Chondrocyte (in vitro differentiated cells): ENCODE data around the gene CRYBG3. TPM values are rescaled to one million over a fixed set of nuclear protein-coding genes. Genes with fewer than 3 reads are reported as not detected.

Source experiments
- DNase-seq: peaks from one replicate; pipeline ENCODE4 v3.0.0; 2021; ENCODE audit warnings: mixed read lengths, low spot score
- H3K27ac Mint-ChIP-seq: one replicate; pipeline ENCODE4 v1.8.0; 2021; ENCODE audit warnings: mild to moderate bottlenecking, moderate library complexity, mixed read lengths; ENCODE audit not compliant: unreplicated experiment
- H3K27me3 Mint-ChIP-seq: 2 replicates; pipeline ENCODE4 v1.8.0; 2021; ENCODE audit warnings: low read depth, mixed read lengths
- H3K36me3 Mint-ChIP-seq: 2 replicates; pipeline ENCODE4 v1.8.0; 2021; ENCODE audit warnings: low read depth, mixed read lengths
- H3K4me1 Mint-ChIP-seq: 2 replicates; pipeline ENCODE4 v1.8.0; 2021; ENCODE audit warnings: low read depth, mild to moderate bottlenecking, mixed read lengths
- H3K4me3 Mint-ChIP-seq: one replicate; pipeline ENCODE4 v1.8.0; 2021; ENCODE audit warnings: mild to moderate bottlenecking, moderate library complexity, mixed read lengths; ENCODE audit not compliant: unreplicated experiment
- H3K9me3 Mint-ChIP-seq: 2 replicates; pipeline ENCODE4 v1.8.0; 2021; ENCODE audit warnings: low read depth, mixed read lengths
- CTCF ChIP-seq: fragments of 200-600 bp; sonication (generic); IDR thresholded peaks from 2 replicates; pipeline ENCODE4 v1.5.0; 2021; ENCODE audit warnings: antibody characterized with exemption, mild to moderate bottlenecking, moderate library complexity
- long read RNA-seq: library from polyadenylated mRNA; stranded (forward); transcript quantifications from one replicate; pipeline ENCODE4 v2.0.0, GENCODE V29; 2021
- total RNA-seq: library from RNA; stranded (reverse); gene quantifications from 3 replicates; pipeline ENCODE4 v1.2.1, GENCODE V29; 2021

CRYBG3 gene
- 15.5 to 17.7 TPM (median 15.6 TPM) in 3 replicates for total RNA-seq
- long read RNA-seq, partial matches to known transcripts: 9 of 11 reads
- long read RNA-seq, other reads (novel, unspliced or antisense): 2 of 11 reads

DNA sequence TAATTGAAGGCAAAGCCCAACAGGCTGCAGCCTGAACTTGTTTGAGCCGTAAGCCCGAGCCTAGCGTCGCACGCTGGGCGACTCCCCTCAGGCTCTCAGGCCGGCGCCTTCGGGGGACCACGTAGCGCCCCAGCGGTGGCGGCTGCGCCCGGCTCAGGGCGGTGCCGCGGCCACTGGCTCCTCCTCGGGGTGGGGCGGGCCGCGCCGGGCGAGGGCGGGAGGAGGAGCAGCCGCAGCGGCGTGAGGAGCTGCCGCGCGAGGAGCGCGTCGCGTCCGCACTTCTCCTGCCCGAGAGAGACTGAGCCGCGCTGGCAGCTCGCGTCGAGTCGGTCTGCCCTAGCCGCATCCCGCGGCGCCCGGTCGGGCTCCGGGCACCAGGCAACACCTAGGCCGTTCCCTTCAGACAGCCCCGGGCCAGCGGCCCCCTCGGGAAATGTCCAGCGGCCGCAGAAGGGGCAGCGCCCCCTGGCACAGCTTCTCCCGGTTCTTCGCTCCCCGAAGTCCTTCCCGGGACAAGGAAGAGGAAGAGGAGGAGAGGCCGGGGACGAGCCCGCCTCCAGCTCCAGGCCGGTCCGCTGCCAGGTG is at the start of gene CRYBG3:
Gene CRYBG3, plus strand, starts transcription at position 238 of the 585 bp plus-strand sequence. Its CDS starts 196 bp downstream, at position 434.
- peak; percentile 89 for DNase-seq
- Mint-ChIP-seq H3K36me3 (no peaks in the 10 kb centered on the region), H3K4me1 (peaks cover 24% of the 10 kb centered on the region), H3K27me3 (peaks cover 14% of the 10 kb centered on the region), H3K9me3 (no peaks in the 10 kb centered on the region), H3K27ac (peak within 1 kb of the TSS; percentile 99), H3K4me3 (peak within 1 kb of the TSS; percentile 100)
- peak; percentile 74 for TF ChIP-seq CTCF

- no peak for TF ChIP-seq CTCF
- no peak for DNase-seq
- Mint-ChIP-seq H3K4me3 (no peak overlapping the region), H3K4me1 (peaks cover 9% of the 10 kb centered on the region), H3K27ac (no peak overlapping the region), H3K36me3 (peaks cover 25% of the 10 kb centered on the region), H3K27me3 (no peaks in the 10 kb centered on the region), H3K9me3 (peaks cover 29% of the 10 kb centered on the region)
Observed at GRCh38 chr3:97772926-97773325, 48.9 kb upstream of the CRYBG3 start.

DNA sequence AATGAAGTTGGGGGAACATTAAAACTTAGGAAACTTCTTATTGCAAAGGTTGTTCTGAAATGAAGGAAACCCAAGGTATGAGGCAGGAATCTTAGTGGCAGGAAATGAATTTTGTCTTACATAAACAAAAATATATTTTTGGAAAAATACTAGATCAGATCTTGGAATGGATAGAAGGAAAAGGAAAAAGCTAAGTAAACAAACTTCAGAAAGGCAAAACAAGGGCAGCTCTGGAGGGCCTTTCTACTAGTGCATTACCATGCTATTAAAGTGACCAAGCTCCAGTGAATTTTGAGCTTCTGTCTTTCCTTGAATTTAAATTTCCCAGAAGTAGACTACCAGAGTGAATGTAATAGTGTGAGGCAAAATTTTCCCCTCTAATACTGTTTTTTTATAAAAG is 43.7 kb upstream of the CRYBG3 start:
- H3K36me3 Mint-ChIP-seq: peaks cover 10% of the 10 kb centered on the region
- H3K4me1 Mint-ChIP-seq: peaks cover 18% of the 10 kb centered on the region
- H3K4me3 Mint-ChIP-seq: no peak overlapping the region
- H3K27ac Mint-ChIP-seq: no peak overlapping the region
- no peak for DNase-seq
- no peak for TF ChIP-seq CTCF
- peaks cover 8% of the 10 kb centered on the region for H3K9me3 Mint-ChIP-seq
- no peaks in the 10 kb centered on the region for H3K27me3 Mint-ChIP-seq

GRCh38 chr3:97793420-97794019 is 28.3 kb upstream of the CRYBG3 start:
- Mint-ChIP-seq H3K4me1 (no peaks in the 10 kb centered on the region), H3K9me3 (no peaks in the 10 kb centered on the region), H3K27me3 (no peaks in the 10 kb centered on the region), H3K4me3 (no peak overlapping the region), H3K27ac (no peak overlapping the region), H3K36me3 (no peaks in the 10 kb centered on the region)
- DNase-seq: no peak
- peak; percentile 96 for TF ChIP-seq CTCF

- Mint-ChIP-seq H3K27me3 (no peaks in the 10 kb centered on the region), H3K9me3 (no peaks in the 10 kb centered on the region), H3K4me3 (no peak overlapping the region), H3K27ac (no peak overlapping the region), H3K4me1 (no peaks in the 10 kb centered on the region), H3K36me3 (no peaks in the 10 kb centered on the region)
- TF ChIP-seq CTCF: no peak
- no peak for DNase-seq
Observed at GRCh38 chr3:97795951-97796350, 25.9 kb upstream of the CRYBG3 start.
